ENCODE data around the gene CFAP70. TPM values are rescaled to one million over a fixed set of nuclear protein-coding genes. Genes with fewer than 3 reads are reported as not detected.

CFAP70 gene
- total RNA-seq, 1 experiment from 2014 or later: 0.31 TPM

- TF ChIP-seq ELF4 (CRISPR knock-in tag; IDR thresholded peaks at IDR 0.05; ENCODE audit: low read depth) (no peak), HMGA2 (CRISPR knock-in tag; IDR thresholded peaks at IDR 0.05) (no peak), ZNF232 (CRISPR knock-in tag; IDR thresholded peaks at IDR 0.05) (no peak), HMGXB4 (CRISPR knock-in tag; IDR thresholded peaks at IDR 0.05) (no peak), ATF6 (CRISPR knock-in tag; IDR thresholded peaks at IDR 0.05) (no peak)
Measured at GRCh38 chr10:73408061-73408460, 49.4 kb upstream of the CFAP70 start (continued).

GRCh38 chr10:73407495-73407894, 48.8 kb upstream of the CFAP70 start:
- Mint-ChIP-seq H3K27me3 (ENCODE audit: low read depth) (no peaks in the 10 kb centered on the region), H3K9me3 (no peaks in the 10 kb centered on the region)
- ATAC-seq: no peak

GRCh38 chr10:73406846-73407245, 48.2 kb upstream of the CFAP70 start:
- 0 out of 2 replicates have a peak, but pooled peaks cover 3% of the 10 kb centered on the region for H3K36me3 Mint-ChIP-seq
- no peak overlapping the region for H3K4me3 Mint-ChIP-seq
- peak overlapping the region; percentile 83 for H3K27ac Mint-ChIP-seq
- ATAC-seq (no peak), DNase-seq (ENCODE audit: low spot score) (no peak)
- POLR2A ChIA-PET: no interaction called here
- H3K9me3 Mint-ChIP-seq: no peaks in the 10 kb centered on the region
- H3K27me3 Mint-ChIP-seq (ENCODE audit: low read depth): no peaks in the 10 kb centered on the region
- H3K4me1 Mint-ChIP-seq: peaks cover 17% of the 10 kb centered on the region
- CTCF ChIA-PET: interaction anchor here (2.1 kb wide), 1 partner anchor 9 kb away, joined by 11 read pairs; no protein-coding TSS in a partner anchor
- TF ChIP-seq MXD4 (CRISPR knock-in tag; IDR thresholded peaks at IDR 0.05; ENCODE audit: borderline replicate concordance): no peak
- no peak for TF ChIP-seq ZNF425 (CRISPR knock-in tag; conservative IDR thresholded peaks at IDR 0.05)
- TF ChIP-seq E2F5 (CRISPR knock-in tag; IDR thresholded peaks at IDR 0.05): no peak
- TF ChIP-seq ZBTB43 (CRISPR knock-in tag; IDR thresholded peaks at IDR 0.05): no peak
- no peak for TF ChIP-seq SP1 (CRISPR knock-in tag; conservative IDR thresholded peaks at IDR 0.05)
- TF ChIP-seq SOX15 (CRISPR knock-in tag; IDR thresholded peaks at IDR 0.05): no peak
- no peak for TF ChIP-seq ZNF671 (CRISPR knock-in tag; IDR thresholded peaks at IDR 0.05)
- TF ChIP-seq RORB (CRISPR knock-in tag; IDR thresholded peaks at IDR 0.05): no peak
- no peak for TF ChIP-seq ZNF416 (CRISPR knock-in tag; IDR thresholded peaks at IDR 0.05)

More at GRCh38 chr10:73407495-73407894, 48.8 kb upstream of the CFAP70 start:
- H3K27ac Mint-ChIP-seq: no peak overlapping the region
- POLR2A ChIA-PET: no interaction called here
- 0 out of 2 replicates have a peak, but pooled peaks cover 3% of the 10 kb centered on the region for H3K36me3 Mint-ChIP-seq
- TF ChIP-seq FOXK1 (CRISPR knock-in tag; IDR thresholded peaks at IDR 0.05) (no peak), SP1 (CRISPR knock-in tag; conservative IDR thresholded peaks at IDR 0.05) (no peak), E2F4 (CRISPR knock-in tag; IDR thresholded peaks at IDR 0.05; ENCODE audit: borderline replicate concordance, low read depth) (no peak), NR2C2 (CRISPR knock-in tag; IDR thresholded peaks at IDR 0.05) (no peak), SMAD3 (CRISPR knock-in tag; IDR thresholded peaks at IDR 0.05; ENCODE audit: borderline replicate concordance) (no peak), ZNF425 (CRISPR knock-in tag; conservative IDR thresholded peaks at IDR 0.05) (no peak), FOXJ3 (CRISPR knock-in tag; IDR thresholded peaks at IDR 0.05; ENCODE audit: borderline replicate concordance) (no peak), ZNF232 (CRISPR knock-in tag; IDR thresholded peaks at IDR 0.05) (no peak)
- peaks cover 19% of the 10 kb centered on the region for H3K4me1 Mint-ChIP-seq
- H3K4me3 Mint-ChIP-seq: no peak overlapping the region
- CTCF ChIA-PET: interaction anchor here (2.1 kb wide), 1 partner anchor 10 kb away, joined by 11 read pairs; no protein-coding TSS in a partner anchor
- no peak for DNase-seq (ENCODE audit: low spot score)

Measured in WTC11 (cell line).